Stimulated activated CD8-positive, alpha-beta memory T cell treated with anti-CD3 and anti-CD28 coated beads, Interleukin-12 subunit alpha, Interleukin-12 subunit beta, amount 100 ng/mL, for 24 hours (primary cell): ENCODE data around the gene CRMP1.

Experiments
- DNase-seq: peaks from one replicate; pipeline ENCODE4 v3.0.0-alpha.2; 2020; ENCODE audit errors: extremely low read depth

The CRMP1 gene

DNA sequence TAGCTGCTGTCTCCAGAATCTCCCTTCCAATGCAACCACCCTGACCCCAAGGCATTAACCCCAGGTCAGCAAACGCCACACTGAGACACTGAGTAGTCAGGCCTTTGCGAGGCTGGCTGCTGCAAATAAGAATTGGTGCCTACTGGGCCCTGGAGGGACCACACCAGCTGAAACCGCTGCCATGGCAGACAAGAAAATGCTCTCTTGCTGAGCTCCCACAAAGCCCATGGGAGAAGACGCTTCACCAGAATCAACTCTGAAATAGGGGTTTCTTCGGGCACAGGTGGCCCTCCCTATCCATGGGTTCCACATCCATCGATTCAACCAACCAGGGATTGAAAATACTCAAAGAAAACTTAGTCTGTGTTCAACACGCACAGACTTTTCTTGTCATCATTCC, 26.7 kb upstream of the CRMP1 start:
- DNase-seq, result no peak

DNA sequence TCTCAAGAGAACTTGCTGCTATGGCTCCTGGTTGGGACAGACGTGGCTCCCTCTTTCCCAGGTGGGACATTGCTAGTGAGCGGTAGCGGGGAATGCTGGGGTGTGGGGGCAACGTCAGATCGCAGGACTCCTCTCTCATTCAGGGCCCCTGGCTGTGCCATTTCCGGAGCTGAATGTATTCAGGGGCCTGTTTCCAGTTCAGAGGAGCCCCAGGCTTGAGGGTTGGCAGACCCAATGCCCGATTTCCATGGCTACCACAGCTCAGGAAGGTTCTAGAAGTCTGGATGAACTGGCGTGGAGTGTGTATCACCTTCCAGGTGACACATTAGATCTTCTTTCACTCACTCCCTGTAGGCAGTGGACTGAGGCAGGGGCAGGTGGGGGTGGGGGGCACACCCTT, 26.2 kb upstream of the CRMP1 start:
- no peak for DNase-seq

DNA sequence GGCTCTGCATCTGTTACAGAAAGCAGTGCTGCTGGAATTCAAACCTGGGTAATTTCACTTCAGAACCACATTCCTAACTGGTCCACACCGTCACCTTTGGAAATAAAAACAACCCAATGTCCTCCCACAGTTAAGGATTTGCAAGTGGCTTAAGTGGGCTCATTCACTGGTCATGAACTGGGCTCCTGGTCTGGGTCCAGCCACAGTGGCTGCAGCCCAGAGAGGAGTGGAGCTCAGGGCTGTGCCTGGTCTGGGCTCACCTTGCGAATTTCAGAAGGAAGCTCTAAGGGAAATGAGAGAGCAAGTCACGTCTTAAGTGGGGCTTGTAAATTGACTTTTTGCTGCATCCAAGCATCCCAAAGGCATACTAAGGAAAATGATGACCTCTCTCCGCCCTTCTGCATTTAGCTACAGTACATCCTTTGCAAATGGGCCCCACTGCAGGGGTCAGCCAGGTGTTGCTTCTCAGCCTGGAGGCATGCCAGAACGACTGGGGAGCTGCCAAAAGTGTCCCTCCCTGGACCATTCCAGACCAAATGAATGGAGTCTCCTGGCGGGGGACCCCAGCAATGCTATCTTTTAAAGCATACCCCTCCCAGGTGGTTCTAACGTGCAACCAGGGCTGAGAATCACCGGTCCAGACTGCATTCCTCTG, 25.6 kb upstream of the CRMP1 start:
- no peak for DNase-seq

DNA sequence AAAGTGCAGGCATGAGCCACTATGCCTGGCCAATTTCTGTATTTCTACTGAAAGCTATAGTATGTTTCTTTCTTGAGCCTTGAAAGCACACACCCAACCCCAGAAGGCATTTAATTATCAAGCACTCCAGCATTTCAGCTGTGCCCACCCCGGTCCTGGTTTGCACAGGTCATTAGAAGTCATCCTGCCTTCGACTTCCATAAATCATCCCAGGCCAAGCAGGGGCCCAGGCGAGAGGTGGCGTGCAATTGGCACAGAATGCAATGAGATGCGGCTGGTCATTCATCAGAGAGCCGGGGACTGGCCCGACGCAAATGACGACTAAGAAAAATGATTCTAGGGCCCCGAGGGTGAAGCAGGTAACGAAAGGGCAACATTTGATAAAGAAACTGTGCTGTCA, 24.8 kb upstream of the CRMP1 start:
- no peak for DNase-seq

DNA sequence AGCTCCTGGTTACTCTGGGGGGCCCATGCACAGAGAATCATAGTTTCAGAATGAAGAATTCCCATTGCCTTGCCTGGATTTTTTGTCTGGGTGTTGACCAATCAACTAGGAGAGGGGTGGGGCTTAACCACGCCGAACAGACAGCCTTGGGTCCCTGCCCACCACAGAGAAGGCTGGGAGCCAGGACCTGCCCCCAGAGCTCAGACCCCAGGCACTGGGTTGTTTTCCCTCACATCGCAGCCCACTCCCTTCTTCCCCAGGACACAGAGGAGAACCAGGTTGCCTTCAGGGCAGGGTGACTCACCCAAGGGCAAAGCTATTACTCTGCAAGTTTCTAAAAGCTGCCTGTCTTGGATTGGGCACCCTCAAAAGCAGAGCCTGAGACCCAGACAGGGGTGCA, 23.3 kb upstream of the CRMP1 start:
- no peak for DNase-seq

DNA sequence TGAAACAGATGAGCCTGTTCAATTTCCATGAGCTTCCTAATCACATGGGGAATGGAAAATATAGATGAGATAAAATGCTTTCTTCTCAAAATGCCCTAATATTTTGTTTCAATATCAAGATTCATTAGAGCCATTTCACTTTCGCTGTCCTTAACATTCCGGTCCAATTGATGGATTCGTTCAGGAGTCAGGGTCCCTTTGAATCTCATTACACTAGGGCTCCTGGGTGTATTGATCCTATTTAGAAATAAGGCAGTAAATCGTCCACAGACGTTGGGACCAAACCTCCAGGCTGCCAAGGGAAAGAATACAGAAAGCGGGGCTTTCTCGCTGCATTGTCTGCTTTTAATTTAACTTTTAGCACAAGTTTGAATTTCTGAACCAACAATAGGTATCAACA, 20.6 kb upstream of the CRMP1 start:
- DNase-seq, result no peak

DNA sequence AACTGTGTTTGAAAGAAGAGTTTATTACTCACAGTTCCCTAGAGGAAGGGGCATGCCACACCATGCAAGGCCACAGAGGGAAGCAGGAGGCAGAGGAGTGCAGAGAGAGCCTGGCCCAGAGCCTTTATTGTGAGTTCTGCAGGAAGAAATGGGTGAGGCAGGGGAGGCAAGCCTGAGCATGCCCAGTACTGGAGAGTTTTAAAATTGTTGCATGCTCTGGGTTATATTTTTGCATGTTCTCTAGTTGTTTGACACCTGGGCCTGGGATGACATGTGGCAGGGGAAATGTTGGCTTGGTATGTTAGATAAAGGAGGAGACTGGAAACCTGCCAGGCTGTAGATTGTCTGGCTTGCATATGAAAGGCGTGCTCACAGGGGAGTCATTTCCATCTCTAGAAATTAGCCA, 19.7 kb upstream of the CRMP1 start:
- no peak for DNase-seq

DNA sequence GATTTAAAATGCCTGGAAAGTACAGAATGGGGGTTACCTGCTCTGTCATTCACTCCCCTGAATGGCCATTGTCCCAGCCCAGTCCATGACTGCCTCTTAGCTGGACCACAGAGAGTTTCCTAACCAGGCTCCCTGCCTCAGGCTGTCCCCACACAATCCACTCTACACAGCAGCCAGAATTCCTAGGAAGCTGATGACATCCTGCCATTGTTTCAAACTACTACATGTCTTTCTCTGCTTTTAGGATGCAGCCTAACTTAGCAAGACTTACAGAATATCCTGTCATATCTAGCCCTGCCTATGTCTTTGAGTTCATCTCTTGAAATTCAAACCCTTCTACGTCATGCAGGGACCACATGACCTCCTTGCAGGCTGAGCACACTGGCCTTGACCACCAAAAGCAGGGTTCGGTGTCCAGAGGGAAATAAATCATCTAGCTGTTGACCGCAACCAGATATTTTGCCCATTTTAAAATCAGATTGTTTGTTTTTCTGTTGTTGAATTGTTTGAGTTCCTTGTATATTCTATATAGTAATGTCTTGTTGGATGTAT, 16.1 kb upstream of the CRMP1 start:
- no peak for DNase-seq

DNA sequence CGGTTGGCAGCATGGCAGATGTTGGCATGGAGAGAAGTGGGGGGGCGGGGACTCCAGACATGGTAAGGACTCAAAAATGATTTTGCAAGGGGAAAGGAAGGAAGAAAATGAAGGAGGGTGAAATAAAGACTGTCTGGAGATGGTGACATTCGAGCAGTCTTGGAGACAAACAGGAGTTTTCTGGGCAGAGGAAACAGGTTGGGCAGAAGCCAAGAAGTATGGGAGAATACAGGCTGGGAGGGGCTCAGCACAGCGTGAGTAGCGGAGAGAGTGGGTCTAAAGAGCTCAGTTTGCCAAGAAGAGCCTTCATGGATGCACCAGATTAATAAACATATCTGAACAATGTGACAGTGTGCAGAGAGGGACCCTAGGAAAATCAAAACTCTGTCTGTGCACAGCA, 13.3 kb upstream of the CRMP1 start:
- no peak for DNase-seq

DNA sequence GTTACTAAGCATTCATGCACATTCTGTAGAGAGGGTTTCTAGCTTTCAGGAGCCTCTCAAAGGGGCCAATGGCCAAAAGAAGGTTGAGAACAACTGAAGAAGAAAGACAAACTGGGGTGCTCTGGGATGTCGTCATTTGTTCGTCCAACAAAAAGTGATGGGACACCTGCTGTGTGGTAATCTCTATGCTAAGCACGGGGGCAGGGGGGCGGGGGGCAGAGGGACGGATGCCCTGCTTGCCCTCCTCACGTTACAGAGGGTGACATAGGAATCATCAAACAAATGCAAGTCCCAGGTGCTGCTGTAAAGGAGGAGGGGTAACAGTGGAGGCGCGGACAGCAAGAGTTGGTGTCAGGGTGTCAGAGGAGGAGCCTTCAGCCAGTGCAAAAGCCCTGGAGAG, 12.8 kb upstream of the CRMP1 start:
- DNase-seq, result no peak

DNA sequence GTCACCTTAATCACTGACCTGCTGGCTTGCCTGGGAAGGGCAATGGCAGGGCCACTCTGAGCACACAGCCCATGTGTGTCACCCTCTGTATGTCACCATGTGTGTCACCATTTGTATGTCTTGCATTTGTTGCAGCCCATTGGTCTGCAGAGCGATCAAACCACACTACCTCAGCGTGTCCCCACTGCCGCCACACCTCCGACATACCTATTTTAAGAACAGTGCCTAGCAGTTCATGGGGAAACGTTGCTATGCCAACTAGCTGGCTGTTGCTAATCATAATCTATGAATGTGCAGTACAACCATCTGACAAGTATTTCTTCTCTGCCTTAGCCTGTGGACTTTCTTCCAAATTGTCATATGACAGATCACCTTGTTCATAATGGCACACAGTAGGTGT, 8.0 kb upstream of the CRMP1 start:
- no peak for DNase-seq

DNA sequence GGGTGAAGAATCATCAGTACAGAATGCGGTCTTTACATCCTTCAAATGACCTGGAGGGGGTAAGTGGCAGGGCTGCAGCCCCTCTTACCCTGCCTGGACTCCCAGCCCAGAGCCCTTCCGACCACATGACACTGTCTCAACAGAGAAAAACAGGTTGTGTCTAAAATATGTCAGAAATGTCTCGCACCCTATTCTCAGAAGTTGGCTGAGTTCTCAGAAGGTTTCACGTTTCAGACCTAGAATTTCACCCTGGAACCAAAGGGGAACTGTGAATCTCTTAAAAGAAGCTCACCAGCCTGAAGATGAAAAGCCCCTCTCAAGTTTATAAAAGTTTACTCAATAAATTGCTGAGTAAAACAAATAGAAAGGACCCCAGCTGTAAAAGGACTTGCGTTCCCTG, 7.0 kb upstream of the CRMP1 start:
- no peak for DNase-seq

DNA sequence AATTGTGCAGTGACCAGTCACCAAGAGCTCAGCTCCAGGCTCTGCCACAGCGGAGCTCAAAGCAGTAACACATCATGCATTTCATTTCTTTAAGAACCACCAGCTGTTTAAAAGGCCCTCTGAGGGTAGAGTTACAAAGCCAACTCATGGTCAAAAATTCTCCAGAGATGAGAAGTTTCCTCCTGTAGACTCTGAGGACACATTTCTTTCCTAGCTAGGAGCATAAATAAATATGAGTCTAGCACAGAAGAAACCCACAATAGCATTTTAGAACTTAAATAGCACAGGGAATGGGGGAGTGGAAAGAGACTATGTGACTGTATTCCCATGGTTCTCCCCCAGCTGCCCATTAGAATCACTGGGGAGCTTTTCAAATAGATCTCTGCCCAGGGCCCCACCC, 6.5 kb upstream of the CRMP1 start:
- DNase-seq, result no peak

DNA sequence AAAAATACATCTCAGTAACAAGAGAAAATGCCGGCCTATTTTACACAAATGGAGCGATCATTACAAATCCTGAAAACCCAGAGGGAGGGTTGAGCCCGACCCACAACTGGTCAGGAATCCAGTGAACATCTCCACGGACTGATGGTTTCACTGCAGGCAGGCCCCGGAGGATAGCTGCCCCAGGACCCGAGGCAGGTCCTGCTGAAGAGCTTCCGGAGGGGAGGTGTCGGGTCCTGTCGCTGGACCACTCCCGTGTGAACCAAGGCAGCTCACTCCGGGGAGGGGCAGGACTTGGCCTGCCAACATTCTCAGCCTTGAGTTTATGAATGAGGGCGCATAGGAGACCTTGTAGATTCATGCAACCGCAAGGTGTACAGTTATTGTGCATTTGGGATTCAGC, 4.8 kb upstream of the CRMP1 start:
- no peak for DNase-seq

DNA sequence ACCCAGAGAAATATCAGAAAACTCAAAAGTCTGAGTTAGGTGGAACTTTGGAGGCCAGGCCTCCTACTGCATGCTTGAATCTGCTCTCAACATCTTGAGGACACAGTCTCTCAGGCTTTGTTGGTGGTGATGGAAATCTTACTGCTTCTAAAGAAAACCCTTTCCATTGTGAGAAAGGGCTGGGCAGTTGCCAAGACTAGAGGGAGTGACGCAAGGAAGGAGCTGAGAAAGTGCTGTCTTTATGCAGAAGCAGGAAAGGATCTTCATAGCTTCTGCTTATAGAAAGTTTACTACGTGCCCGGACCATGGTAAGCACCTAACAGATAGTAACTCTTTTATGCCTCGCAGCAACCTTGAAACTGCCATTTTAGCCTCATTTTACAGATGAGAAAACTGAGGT, 2.4 kb upstream of the CRMP1 start:
- no peak for DNase-seq

DNA sequence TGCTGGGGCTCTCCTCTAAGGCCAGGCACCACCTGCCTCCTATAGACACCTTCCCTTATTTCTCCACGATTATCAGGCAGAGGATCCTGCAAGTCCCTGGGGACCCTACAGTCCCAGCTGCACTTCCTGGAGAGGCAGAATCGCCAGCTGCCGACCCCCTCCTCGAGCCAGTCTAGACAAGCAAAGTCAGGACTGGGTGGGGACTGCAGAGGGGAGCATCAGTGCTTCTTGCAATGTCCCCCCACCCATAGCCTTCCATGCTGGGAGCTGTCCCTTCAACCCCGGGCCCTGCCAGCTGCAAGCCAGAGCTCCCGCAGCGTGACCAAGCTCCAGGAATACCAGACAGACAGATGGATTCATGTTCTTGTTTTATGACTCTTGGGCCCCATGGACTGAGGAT, 1.4 kb upstream of the CRMP1 start:
- no peak for DNase-seq

DNA sequence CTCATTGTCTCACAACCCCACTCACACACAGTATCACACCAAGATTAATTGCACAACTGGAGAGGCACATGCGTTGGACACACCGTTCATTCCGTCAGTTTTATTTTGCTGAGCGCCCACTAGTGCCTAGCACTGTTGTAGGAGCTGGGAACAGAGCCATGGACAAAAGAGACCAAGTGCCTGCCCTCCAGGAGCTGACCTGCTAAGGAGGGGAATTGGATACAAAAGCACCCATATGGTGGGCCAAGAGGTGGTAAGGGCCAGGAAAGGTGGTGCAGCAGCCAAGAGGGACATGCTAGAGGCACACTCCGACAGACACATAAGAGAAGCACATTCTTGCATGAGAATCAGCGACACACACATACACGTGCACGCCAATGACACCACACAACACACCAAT, 705 bp upstream of the CRMP1 start:
- no peak for DNase-seq

DNA sequence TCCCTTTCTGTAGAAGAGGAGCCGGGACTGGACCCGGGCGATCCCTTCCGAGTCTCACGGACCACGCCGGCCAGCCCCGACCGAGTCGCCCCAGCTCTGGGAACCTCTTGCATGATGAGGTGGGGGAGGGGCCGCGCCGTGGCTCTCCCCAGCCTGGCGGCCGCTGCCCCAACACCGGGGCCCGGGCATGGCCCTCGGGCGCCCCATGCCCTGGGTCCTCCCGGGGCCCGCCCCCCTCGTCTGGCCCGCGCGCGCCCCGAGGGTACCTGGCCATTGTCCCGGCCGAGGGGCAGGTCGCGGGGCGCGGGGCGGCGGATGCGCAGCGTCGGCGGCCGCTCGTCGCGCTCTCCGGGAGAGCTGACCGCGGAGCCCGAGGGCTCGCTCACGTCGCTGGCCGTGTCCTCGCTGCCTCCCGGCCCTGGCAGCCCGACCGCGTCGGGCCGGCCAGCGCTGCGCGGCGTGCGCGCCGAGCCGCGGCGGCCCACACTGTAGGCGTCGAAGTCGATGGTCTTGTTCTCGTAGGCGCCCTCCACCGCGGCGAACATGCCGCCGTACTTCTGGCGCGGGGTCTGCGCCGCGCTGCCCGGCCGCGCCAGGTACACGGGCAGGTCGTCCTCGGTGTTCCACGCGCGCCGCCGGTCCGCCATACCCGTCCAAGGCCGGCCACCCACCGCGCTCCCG, 423 bp downstream of the CRMP1 start:
- no peak for DNase-seq

DNA sequence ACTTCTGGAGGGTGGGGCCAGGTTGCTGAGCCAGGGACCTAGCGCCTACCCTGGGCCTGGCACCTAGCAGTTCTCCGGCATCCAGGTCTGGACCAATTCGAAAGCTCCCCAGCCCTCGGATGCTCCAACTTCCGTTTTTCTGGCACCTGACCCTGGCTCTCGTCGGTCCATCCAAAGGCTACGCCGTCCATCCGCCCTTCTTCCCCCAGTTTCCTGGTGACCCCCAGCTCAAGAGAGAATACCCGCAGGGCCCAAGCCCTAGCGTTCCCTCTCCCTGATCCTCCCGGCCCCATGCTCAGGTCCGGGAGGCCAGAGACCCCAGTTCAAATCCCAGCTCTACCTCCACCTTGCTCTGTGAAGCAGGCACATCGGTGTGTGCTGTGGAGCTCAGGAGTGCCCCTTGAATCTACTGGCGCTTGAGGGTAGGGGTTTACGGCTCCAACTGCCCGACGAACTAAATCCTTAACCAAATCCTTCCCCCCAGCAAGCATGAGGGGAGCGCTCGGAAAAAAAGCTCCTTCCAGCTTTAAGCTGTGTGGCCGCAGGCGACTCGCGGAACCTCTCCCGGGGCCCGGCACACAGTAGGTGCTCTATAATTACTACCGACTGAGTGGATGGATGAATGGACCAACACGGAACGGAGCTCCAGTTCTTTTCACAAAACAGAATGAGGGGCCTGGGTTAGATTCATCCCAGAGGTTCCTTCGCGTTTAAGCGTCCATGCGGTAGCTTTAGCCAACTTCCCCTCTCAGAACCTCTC, 1.1 kb downstream of the CRMP1 start:
- no peak for DNase-seq

DNA sequence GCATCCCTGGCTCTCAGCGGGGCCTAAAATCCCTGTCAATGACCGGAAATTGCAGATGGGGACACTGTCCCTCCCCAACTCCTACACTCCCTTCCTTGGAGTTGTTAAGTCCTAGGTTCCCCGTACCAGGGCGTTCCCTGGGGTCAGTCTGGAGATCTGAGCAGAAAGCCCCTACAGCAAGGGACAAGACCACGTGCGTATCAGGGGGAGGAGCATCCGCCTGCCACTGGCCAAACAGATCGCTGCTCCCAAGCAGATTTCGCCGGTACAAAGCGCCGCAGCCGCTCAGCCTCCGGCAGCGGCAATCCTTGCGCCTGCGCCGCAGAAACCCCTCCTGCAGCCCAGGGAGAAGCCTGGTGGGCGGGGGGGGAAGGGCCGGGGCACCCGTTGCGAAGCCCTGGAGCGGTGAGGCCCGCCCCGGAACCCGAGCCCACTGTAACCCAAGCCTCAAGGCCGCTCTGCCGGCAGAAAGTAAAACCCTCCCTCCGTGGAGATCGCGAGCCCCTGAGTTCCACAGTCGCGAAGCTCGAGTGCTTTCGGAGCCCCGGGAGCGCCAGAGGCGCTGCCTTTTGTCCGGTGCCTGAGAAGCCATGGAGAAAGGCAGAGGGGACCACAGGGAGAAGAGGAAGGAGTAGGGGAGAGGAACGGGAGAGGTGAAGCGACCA, 2.7 kb downstream of the CRMP1 start:
- DNase-seq, result no peak

DNA sequence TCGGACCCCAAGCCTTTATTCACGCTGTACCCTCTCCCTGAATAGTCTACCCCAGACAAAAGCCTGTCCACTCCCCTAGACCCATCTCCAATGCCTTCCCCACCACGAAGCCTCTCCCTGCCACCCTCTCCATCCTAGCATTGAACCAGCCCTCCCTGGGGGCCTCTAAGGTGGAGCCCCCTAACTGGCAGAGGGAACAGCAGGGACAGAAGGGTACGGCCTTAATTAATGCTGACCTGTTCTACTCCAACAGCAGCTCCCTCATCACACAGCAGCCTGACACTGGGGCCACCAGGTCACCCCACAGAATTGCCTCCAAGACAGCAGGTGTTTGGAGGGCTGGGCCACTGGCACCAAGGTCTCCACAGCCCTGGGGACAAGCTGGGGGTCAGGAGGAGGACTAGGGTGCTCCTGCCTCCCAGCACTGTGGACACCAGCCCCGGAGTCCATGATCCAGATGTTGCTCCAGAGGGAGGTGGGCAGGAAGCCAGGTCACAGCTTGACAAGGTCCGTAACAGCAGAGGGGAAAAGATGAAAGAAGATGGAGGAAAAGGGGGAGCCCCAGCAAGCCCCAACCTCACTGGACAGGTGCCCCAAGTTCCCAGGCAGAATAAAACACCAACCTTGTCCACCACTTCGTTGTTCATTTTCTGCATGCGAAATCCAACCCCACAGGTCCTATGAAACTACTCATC, 3.7 kb downstream of the CRMP1 start:
- no peak for DNase-seq
